ENCODE measurements around the gene RELN.

GRCh38 chr7:103922407-103922806 is 67.1 kb downstream of the RELN start:
- no peak for TF ChIP-seq POLR2AphosphoS5 (IDR thresholded peaks at IDR 0.05; ENCODE audit: low read depth, low read length)
- TF ChIP-seq TAF1 (IDR thresholded peaks at IDR 0.05; ENCODE audit: borderline replicate concordance, insufficient read depth, low read length): no peak
- TF ChIP-seq, protein P1, sequence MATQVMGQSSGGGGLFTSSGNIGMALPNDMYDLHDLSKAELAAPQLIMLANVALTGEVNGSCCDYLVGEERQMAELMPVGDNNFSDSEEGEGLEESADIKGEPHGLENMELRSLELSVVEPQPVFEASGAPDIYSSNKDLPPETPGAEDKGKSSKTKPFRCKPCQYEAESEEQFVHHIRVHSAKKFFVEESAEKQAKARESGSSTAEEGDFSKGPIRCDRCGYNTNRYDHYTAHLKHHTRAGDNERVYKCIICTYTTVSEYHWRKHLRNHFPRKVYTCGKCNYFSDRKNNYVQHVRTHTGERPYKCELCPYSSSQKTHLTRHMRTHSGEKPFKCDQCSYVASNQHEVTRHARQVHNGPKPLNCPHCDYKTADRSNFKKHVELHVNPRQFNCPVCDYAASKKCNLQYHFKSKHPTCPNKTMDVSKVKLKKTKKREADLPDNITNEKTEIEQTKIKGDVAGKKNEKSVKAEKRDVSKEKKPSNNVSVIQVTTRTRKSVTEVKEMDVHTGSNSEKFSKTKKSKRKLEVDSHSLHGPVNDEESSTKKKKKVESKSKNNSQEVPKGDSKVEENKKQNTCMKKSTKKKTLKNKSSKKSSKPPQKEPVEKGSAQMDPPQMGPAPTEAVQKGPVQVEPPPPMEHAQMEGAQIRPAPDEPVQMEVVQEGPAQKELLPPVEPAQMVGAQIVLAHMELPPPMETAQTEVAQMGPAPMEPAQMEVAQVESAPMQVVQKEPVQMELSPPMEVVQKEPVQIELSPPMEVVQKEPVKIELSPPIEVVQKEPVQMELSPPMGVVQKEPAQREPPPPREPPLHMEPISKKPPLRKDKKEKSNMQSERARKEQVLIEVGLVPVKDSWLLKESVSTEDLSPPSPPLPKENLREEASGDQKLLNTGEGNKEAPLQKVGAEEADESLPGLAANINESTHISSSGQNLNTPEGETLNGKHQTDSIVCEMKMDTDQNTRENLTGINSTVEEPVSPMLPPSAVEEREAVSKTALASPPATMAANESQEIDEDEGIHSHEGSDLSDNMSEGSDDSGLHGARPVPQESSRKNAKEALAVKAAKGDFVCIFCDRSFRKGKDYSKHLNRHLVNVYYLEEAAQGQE (IDR thresholded peaks at IDR 0.05; ENCODE audit: insufficient read depth in 1 of 2, low read depth in 2 of 2, low read length in 2 of 2): no peak

Measured in PFSK-1 (cell line).